DMS153 (cell line): ENCODE results near the gene KPNA6.
"Not testable (repeated sequence)": the region's sequence is repeated elsewhere in the genome, so short reads cannot be mapped to it uniquely, and the experiment has no call there.

ENCODE experiments used
- DNase-seq: peaks from one replicate; lab custom pipeline; 2025; lab: John Stamatoyannopoulos, UW

Gene KPNA6

DNA sequence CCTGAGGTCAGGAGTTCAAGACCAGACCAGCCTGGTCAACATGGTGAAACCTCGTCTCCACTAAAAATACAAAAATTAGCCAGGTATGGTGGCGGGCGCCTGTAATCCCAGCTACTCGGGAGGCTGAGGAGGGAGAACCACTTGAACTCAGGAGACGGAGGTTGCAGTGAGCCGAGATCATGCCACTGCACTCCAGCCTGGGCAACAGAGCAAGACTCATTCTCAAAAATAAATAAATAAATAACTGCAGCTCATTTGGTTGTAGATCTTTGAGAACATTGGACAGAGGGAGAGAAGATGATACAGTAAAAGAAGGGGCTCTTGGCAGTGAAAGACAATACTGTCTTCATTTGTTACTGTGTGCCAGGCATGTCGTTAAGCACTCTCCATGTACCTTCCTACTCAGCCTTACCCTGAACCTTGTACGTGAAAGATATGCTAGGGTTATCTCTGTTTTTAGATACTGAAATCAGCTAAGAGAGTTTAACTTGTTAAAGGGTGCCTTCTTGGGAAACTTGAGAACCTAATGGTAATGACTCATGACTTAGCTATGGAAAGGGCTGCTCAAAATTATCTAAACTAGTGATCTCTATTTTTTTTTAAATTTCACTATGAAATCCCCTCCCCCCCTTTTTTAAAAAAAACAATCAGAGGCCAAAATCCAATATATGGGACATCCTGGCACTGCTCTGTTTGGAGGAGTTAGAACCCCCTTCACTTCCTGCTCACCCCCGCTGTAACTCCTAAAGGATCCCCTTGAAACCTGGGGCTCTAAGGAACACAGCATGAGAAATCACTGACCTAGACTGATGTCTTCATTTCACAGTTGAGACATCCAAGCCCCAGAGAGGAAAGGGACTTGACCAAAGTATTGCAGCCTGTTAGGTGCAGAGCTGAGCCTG lies 6.8 kb upstream of the KPNA6 start:
- no peak for DNase-seq

DNA sequence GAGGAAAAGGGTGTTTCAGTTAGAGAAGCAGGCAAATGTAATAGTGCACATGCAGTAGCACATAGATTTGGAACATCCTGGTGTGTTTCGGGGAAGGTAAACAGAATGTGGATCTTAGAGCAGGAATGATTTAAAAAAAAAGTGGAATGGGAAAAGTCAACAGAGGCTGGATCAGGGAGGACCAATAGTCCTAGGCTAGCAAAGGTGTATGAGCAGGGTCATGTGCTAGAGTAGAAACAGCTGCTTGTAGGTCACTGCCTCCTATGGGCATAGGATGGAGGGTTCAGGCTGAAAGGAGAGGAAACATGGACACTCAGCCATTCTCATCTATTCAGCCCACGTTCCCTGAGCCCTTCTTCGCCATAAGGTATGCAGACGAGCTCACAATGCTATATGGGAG lies 3.7 kb upstream of the KPNA6 start:
- no peak for DNase-seq

DNA sequence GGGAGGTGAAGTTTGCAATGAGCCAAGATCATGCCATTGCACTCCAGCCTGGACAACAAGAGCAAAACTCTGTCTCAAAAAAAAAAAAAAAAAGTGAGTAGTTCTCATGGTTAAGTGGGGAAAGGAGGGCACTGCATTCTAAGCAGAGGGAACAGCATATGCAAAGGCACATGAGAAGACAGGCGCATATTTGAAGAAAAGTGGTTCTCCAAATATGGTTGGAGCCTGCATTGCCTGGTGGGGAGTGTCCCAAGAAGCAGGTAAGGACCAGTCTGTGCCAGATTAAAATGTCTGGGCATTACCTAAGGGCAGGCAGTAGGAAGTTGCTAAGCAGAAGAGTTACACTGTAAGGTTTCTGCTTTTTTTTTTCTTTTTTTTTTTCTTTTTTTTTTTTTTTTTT lies 2.5 kb upstream of the KPNA6 start:
- DNase-seq: no peak

DNA sequence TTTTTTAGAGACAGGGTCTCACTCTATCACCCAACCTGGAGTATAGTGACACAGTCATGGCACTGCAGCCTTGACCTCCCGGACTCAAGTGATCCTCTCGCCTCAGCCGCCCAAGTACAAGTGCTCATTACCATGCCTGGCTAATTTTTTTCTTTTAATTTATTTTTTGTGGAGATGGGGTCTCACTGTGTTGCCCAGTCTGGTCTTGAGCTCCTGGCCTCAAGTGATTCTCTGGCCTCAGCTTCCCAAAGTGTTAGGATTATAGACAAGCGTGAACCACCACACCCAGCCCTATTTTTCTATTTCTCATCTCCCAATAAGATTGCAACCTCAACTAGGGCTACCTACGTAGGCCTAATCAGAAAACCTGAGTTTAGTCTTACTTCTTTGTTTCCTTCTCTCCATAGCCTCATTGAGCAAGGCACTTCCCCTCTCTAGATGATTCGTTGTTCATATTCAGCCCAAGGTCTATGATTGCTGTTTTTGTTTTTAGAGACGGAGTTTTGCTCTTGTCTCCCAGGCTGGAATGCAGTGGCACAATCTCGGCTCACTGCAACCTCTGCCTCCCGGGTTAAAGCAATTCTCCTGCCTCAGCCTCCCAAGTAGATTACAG lies 1.1 kb upstream of the KPNA6 start:
- no peak for DNase-seq

DNA sequence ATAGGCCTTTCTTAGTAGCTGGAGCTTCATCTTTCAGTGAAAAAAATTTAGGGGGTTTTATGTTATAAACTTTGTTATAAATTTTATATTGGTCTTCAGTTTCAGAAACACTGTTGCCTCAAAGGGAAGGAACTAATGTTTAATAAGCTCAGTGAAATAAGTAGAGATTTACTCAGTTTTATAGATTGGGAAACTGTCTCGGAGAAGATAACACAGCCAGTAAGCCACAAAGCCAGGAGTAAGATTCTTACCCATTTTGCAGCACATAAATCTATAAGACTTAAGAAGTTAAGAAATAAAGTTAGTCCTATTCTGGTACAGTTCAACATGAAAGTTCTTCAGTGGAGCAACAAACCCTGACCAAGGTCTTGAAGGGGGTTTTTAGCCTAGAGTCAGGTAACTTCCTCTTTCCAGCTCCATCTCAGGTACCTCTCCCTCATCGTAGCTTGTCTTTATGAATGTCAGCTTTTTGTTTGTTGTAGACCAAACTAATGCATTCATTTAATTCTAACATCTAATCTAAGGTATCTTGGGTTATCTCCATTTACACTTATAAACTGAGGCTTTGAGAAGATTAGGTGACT lies 3.3 kb downstream of the KPNA6 start:
- DNase-seq: no peak

DNA sequence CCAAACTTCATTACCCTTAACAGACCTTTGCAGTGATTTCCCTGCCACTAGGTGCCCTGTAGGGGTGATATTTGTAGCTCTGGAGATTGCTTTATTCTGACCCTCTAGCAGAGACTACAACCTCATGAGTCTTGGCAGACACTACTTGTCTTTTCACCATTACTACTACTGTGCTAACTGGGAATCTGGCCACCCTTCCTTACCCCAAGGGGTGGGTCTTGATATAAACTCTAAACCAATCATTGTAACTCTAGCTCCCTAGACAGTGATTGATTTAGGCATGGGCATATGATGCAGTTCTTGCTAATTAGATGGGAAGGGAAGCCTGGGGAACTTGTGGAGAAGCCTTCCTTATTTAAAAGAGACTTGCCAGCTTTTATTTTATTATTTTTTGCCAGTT lies 3.9 kb downstream of the KPNA6 start:
- DNase-seq: no peak

DNA sequence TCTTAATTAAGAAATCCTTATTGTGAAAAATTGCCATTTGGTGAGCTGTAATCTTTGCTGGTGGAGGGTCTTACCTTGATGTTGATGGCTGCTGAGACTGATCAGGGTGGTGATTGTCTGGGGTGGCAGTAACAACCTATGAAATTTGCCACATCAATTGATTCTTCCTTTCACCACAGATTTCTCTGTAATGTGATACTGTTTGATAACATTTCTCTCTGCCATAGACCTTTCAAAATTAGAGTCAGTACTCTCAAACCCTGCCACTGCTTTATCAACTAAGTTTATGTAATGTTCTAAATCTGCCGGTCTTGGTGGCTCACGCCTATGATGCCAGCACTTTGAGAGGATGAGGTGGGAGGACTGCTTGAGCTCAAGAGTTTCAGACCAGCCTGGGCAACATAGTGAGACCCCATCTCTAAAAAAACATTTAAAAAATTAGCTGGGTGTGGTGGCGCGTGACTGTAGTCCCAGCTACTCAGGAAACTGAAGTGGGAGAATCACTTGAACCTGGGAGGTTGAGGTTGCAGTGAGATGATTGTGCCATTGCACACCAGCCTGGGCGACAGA lies 5.0 kb downstream of the KPNA6 start:
- DNase-seq: no peak

DNA sequence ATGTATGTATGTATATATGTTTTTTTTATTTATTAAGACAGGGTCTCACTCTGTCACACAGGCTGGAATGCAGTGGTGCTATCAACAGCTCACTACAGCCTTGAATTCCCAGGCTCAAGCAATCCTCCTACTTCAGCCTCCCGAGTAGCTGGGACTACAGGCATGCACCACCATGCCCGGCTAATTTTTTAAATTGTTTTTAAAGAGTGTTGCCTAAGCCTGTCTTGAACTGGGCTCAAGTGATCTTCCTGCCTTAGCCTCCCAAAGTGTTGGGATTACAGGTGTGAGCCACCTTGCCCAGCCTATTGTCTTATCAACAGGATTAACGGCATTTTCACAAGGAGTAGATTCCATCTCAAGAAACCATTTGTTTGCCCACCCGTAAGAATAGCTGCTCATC lies 5.6 kb downstream of the KPNA6 start:
- DNase-seq: not testable (repeated sequence)

DNA sequence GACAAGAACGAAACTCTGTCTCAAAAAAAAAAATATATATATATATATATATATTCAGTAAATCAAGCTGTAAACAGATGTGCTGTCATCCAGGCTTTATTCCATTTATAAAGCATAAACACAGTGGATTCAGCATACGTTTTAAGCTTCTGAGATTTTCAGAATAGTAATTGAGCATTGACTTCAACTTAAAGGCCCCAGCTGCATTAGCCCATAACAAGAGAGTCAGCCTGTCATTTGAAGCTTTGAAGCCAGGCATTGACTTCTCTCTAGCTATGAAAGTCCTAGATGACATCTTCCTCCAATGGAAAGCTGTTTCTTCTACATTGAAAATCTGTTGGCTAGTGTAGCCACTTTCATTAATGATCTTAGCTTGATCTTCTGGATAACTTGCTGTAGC lies 6.6 kb downstream of the KPNA6 start:
- DNase-seq: no peak

DNA sequence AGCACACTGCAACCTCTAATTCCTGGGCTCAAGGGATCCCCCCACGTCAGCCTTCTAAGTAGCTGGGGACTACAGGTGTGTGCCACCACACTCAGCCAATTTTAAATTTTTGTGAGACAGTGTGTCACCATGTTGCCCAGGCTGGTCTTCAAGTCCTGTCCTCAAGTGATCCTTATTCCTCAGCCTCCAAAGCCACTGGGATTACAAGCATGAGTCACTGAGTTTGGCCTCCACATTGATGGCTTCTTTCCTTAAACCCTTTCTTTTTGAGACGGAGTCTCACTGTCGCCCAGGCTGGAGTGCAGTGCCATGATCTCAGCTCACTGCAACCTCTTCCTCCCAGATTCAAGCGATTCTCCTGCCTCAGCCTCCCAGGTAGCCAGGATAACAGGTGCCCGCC lies 7.6 kb downstream of the KPNA6 start:
- no peak for DNase-seq

DNA sequence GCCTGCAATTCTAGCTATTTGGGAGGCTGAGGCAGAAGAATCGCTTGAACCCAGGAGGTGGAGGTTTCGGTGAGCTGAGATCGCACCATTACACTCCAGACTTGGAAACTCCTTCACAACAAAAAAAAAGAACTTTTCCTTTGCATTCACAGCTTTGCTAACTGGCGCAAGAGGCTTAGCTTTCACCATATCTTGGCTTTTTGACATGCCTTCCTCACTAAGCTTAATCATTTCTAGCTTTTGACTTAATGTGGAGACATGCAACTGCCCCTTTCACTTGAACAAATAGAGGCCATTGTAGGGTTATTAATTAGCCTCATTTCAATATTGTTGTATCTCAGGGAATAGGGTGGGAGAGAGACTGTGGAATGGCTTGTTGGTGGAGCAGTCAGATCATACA lies 8.7 kb downstream of the KPNA6 start:
- no peak for DNase-seq

DNA sequence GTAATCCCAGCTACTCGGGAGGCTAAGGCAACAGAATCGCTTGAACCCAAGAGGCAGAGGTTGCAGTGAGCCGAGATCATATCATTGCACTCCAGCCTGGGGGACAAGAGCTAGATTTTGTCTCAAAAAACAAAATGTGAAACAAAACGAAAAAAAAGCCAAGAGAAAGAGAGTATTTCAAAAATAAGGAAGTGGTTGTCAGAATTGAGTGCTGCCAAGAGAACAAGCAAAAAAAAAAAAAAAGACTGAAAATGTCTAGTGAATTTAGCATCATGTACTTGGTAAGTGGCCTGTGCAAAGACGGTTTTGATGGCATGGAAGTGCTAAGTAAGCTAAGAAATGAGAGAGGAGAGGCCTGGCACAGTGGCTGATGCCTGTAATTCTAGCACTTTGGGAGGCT lies 14.3 kb downstream of the KPNA6 start:
- DNase-seq: no peak

DNA sequence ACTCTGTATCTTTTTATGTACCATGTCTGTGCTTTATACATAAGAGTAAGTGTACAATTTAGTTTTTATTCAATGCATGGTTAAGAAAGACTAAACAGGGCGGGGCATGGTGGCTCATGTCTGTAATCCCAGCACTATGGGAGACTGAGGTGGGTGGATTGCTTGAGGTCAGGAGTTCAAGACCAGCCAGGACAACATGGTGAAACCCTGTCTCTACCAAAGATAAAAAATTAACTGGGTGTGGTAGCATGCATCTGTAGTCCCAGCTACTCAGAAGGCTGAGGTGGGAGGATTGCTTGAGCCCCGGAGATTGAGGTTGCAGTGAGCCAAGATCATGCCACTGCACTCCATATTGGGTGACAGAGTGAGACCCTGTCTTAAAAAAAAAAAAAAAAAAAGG lies 15.5 kb downstream of the KPNA6 start:
- not testable (repeated sequence) for DNase-seq

DNA sequence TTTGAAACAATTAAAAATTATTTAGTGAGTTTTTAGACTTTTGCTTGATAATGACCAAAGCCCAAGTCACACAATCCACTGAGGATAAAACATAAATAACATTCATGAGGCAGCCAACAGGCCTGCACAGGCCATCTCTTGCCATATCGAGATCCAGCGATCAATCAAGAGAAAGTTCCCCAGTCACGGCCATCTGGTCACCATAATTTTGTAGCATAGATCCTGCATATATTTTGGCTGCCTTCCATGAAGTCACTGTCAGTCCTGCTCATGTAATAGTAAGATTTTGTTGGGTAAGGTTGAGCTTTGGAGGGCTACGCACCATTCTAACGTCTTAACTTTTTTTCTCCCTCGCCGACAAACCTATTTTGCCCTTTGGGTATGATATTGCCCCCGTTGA lies 17.5 kb downstream of the KPNA6 start:
- DNase-seq: no peak

DNA sequence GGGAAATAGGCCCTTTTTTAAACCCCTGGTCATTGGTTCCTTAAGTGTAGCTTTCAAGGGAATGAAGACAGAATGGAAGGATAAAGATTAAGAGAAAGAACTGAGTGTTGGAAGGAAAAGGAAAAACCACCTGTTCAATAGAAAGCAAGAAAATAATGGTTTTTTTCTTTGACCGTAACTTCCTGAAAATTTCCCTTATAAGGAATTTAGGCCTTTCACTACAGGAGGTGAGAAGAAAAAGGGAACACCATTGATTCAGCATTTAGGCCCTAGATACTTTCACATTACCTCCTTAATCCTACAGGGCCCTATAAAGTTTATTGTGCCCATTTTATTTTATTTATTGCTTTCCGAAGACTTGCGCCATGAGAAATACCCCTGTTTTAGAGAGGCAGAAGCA lies 18.9 kb downstream of the KPNA6 start:
- no peak for DNase-seq

DNA sequence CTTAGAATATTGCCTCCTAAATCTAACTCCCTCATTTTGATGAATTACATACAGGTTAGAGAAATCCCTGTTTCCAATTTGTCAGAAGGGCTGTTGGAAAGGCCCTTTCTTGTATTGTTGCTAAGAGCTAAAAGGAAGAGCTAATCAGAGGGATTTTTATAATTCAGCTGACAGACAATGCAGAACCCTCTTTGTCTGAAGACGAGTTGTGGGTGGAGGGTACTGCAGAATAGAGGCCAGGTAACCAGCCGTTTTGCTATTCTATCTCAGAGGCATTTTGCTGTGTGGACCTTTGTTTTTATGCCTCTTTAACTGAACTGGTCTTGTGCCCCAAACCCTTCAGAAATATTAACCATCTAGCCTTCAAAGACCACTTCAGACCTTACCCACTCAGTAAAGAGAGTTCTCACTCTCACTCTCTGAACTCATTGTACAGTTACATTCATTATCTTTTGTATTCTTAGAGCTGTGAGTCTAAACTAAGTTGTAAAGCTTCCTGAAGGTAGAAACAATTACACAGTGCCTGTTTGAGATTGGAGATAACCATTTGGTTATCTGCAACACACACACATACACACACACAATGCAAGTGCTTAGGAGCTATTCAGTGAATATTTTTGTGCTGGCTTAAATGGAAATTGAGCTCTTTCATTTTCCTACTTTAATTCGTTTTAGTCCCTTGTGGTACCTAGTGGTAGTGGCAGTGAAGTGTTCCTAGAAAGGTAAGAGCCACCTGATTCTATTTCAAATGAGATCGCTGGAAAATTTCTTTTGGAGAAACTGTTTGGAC lies 19.7 kb downstream of the KPNA6 start:
- no peak for DNase-seq

DNA sequence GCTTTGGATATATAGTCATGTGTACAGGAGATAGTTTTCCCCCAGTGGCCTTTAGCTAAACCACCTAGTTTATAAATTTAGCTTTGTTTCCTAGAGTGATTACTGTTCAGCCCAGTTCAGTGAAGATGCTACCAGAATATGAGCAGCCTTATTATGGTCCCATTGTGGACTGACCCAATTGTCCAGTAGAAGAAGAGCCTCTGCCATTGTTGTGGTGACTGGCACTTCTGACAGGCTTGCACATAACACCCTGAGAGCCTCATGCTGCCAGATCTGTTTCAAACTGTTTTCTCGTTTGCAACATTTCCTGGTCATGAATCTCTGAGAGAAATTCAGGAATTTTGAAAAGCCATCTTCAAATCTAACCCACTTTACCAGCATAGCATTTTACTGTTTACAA lies 20.6 kb downstream of the KPNA6 start:
- no peak for DNase-seq

DNA sequence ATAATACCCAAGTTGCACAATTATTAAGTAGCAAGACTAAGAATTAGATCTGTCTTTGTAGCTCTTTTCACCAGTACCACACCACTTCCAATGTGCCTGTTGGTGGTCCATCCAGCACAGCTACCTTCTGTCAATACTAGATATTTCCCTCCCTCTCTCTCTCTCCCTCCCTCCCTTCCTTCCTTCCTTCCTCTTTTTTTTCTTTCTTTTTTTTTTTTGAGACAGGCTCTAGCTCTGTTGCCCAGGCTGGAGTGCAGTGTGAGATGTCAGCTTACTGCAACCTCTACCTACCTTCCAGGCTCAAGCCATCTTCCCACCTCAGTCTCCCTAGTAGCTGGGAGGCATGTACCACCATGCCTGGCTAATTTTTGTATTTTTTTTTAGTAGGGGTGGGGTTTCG lies 21.1 kb downstream of the KPNA6 start:
- no peak for DNase-seq

DNA sequence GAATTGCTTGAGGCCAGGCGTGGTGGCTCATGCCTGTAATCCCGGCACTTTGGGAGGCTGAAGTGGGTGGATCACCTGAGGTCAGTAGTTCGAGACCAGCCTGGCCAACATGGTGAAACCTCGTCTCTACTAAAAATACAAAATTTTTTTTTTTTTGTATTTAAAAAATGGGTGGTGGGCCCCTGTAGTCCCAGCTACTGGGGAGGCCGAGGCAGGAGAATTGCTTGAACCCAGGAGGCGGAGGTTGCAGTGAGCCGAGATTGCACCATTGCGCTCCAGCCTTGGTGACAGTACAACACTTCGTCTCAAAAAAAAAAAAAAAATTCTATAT lies 26.1 kb downstream of the KPNA6 start:
- DNase-seq: not testable (repeated sequence)

DNA sequence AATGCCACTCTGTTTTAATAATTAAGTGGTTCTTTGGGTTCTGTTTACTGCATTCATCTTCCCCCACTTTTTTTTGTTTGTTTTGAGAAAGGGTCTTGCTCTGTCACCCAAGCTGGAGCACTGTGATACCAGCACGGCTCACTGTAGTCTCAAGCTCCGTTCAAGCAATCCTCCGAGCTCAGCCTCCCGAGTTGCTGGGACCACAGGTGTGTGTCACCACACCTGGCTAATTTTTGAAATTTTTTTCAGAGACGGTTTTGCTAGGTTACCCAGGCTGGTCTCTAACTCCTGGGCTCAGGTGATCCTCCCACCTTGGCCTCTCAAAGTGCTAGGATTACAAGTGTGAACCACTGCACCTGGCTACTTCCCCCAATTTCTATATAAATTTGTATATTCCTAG lies 29.3 kb downstream of the KPNA6 start:
- DNase-seq: no peak

DNA sequence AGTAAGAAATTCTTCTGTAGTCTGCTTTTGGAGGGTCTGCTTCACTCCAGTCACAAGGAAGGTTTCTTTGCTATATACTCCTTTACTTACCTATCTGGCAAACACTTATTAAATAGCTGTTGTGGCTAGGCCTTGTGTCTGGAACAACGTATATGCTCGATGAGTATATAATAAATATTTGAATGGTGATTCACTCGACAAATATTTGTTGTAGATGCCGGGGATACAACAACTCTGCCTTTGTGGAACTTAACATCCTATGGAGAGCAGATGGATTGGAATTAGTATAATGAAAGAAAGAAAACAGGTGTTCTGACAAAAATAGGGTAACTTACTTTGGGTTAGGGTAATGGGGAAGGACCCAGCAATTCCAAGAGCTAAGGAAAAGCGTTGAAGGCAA lies 31.1 kb downstream of the KPNA6 start:
- DNase-seq: peak; percentile 34
